ENCODE results near the gene PHLDB1.

- TF ChIP-seq KDM1A (IDR thresholded peaks at IDR 0.05; ENCODE audit: borderline replicate concordance, low read length), result no peak
- TF ChIP-seq SIN3A (conservative IDR thresholded peaks at IDR 0.05 in 1 of 2, IDR thresholded peaks at IDR 0.05 in 1 of 2; ENCODE audit: low read depth in 1 of 2, low read length in 2 of 2), result no peak
- TF ChIP-seq MAX (IDR thresholded peaks at IDR 0.05), result no peak
- no peak for TF ChIP-seq SP2 (IDR thresholded peaks at IDR 0.05; ENCODE audit: low read length)
- no peak for TF ChIP-seq CEBPB (IDR thresholded peaks at IDR 0.05; ENCODE audit: low read depth, low read length)
- TF ChIP-seq, protein P1, sequence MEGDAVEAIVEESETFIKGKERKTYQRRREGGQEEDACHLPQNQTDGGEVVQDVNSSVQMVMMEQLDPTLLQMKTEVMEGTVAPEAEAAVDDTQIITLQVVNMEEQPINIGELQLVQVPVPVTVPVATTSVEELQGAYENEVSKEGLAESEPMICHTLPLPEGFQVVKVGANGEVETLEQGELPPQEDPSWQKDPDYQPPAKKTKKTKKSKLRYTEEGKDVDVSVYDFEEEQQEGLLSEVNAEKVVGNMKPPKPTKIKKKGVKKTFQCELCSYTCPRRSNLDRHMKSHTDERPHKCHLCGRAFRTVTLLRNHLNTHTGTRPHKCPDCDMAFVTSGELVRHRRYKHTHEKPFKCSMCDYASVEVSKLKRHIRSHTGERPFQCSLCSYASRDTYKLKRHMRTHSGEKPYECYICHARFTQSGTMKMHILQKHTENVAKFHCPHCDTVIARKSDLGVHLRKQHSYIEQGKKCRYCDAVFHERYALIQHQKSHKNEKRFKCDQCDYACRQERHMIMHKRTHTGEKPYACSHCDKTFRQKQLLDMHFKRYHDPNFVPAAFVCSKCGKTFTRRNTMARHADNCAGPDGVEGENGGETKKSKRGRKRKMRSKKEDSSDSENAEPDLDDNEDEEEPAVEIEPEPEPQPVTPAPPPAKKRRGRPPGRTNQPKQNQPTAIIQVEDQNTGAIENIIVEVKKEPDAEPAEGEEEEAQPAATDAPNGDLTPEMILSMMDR (IDR thresholded peaks at IDR 0.05; ENCODE audit: control extremely low read depth in 1 of 3, insufficient read depth in 1 of 3, low read depth in 1 of 3, low read length in 3 of 3), result no peak
- TF ChIP-seq ZNF274 (IDR thresholded peaks at IDR 0.05; ENCODE audit: borderline replicate concordance, extremely low read depth, low read length), result no peak
- TF ChIP-seq EZH2 (IDR thresholded peaks at IDR 0.05; ENCODE audit: low read depth, low read length, severe bottlenecking), result no peak
- no peak for TF ChIP-seq POLR2A (IDR thresholded peaks at IDR 0.05; ENCODE audit: control extremely low read depth in 1 of 2, low read depth in 2 of 2, low read length in 2 of 2)
- TF ChIP-seq CBX5 (IDR thresholded peaks at IDR 0.05; ENCODE audit: low read depth, low read length), result no peak
- TF ChIP-seq SRF (IDR thresholded peaks at IDR 0.05; ENCODE audit: low read depth, low read length), result no peak
- TF ChIP-seq TAF1 (IDR thresholded peaks at IDR 0.05; ENCODE audit: low read depth, low read length), result no peak
Observed at GRCh38 chr11:118610225-118610772, 2.9 kb downstream of the PHLDB1 start.

Data from H1 (cell line).